Liver (tissue), 3 donors: ENCODE measurements around the gene GLT6D1.

Source experiments
- CTCF ChIP-seq: fragments of 150-350 bp; IDR thresholded peaks from 2 replicates; pipeline ENCODE4 v1.5.1; 2017; ENCODE audit warnings: improper control_type of control experiment, low read depth, low read length; ENCODE audit not compliant: missing input control
- GABPA ChIP-seq, 2 donors: IDR thresholded peaks in 1 of 2; conservative IDR thresholded peaks in 1 of 2; 2 replicates each; pipeline ENCODE4 v1.6.1; 2016; ENCODE audit warnings: antibody characterized with exemption in 2 of 2, mild to moderate bottlenecking in 1 of 2, moderate library complexity in 1 of 2
- JUND ChIP-seq, 2 donors: IDR thresholded peaks; 2 replicates each; pipeline ENCODE4 v1.6.1; 2016; ENCODE audit warnings: antibody characterized with exemption in 2 of 2
- SP1 ChIP-seq: IDR thresholded peaks from 2 replicates; pipeline ENCODE4 v1.6.1; 2018; ENCODE audit warnings: antibody characterized with exemption, mild to moderate bottlenecking
- TAF1 ChIP-seq: conservative IDR thresholded peaks from 2 replicates; pipeline ENCODE4 v1.6.1; 2016; ENCODE audit warnings: antibody characterized with exemption, mild to moderate bottlenecking
- YY1 ChIP-seq: IDR thresholded peaks from 2 replicates; pipeline ENCODE4 v1.6.1; 2016; ENCODE audit warnings: antibody characterized with exemption, mild to moderate bottlenecking
- TF ChIP-seq, protein P1 (sequence below): IDR thresholded peaks from 2 replicates; pipeline ENCODE4 v1.6.1; 2016; ENCODE audit warnings: antibody characterized with exemption
- TF ChIP-seq, protein P2 (sequence below): IDR thresholded peaks from 2 replicates; pipeline ENCODE4 v1.6.1; 2016; ENCODE audit warnings: antibody characterized with exemption, mild to moderate bottlenecking
- donor health status: healthy.
- donor health status: healthy.

GRCh38 chr9:135574331-135574730 is 65.0 kb downstream of the GLT6D1 start:
- TF ChIP-seq CTCF (no peak), SP1 (no peak), YY1 (no peak), JUND (IDR thresholded peaks at IDR 0.05) (no peak), GABPA (IDR thresholded peaks at IDR 0.05 in 1 of 2, conservative IDR thresholded peaks at IDR 0.05 in 1 of 2) (no peak), TAF1 (no peak)
- TF ChIP-seq, protein P1, sequence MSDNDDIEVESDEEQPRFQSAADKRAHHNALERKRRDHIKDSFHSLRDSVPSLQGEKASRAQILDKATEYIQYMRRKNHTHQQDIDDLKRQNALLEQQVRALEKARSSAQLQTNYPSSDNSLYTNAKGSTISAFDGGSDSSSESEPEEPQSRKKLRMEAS = no peak
- TF ChIP-seq, protein P2, sequence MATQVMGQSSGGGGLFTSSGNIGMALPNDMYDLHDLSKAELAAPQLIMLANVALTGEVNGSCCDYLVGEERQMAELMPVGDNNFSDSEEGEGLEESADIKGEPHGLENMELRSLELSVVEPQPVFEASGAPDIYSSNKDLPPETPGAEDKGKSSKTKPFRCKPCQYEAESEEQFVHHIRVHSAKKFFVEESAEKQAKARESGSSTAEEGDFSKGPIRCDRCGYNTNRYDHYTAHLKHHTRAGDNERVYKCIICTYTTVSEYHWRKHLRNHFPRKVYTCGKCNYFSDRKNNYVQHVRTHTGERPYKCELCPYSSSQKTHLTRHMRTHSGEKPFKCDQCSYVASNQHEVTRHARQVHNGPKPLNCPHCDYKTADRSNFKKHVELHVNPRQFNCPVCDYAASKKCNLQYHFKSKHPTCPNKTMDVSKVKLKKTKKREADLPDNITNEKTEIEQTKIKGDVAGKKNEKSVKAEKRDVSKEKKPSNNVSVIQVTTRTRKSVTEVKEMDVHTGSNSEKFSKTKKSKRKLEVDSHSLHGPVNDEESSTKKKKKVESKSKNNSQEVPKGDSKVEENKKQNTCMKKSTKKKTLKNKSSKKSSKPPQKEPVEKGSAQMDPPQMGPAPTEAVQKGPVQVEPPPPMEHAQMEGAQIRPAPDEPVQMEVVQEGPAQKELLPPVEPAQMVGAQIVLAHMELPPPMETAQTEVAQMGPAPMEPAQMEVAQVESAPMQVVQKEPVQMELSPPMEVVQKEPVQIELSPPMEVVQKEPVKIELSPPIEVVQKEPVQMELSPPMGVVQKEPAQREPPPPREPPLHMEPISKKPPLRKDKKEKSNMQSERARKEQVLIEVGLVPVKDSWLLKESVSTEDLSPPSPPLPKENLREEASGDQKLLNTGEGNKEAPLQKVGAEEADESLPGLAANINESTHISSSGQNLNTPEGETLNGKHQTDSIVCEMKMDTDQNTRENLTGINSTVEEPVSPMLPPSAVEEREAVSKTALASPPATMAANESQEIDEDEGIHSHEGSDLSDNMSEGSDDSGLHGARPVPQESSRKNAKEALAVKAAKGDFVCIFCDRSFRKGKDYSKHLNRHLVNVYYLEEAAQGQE = no peak
